A549 (cell line): ENCODE results near the gene KIF1A. TPM values are rescaled to one million over a fixed set of nuclear protein-coding genes. Genes with fewer than 3 reads are reported as not detected.

Source experiments
- ATAC-seq, 2 experiments: fragments of 200-7000 bp in 1 of 2; fragments of >200 bp in 1 of 2; cut with Nextera tagmentation in 1 of 2; cut with Tn5 transposase in 1 of 2; 3 replicates each; pipeline versions ENCODE4 v1.8.0 to v1.9.1; 2018 to 2020; ENCODE audit warnings: mild to moderate bottlenecking in 1 of 2, moderate library complexity in 1 of 2
- CTCF ChIA-PET: fragments of 300-600 bp; sonication (Branson Sonifier 250); formaldehyde crosslinking; extraction: SDS; loops from one replicate; lab custom pipeline; 2021; ENCODE audit warnings: antibody characterized with exemption, inconsistent platforms; lab: Yijun Ruan, JAX
- POLR2A ChIA-PET: fragments of 350-600 bp; formaldehyde crosslinking; extraction: SDS; loops from one replicate; lab custom pipeline; 2021; ENCODE audit warnings: antibody characterized with exemption, inconsistent platforms; lab: Yijun Ruan, JAX
- DNase-seq, 2 experiments: peaks; one replicate each; pipeline versions ENCODE4 v3.0.0 to v3.0.0-alpha.2; 2011 to 2016; ENCODE audit warnings: low read depth in 1 of 2, low spot score in 1 of 2
- FAIRE-seq: peaks from 2 replicates; lab custom pipeline; 2011; peaks lifted over from hg19 to GRCh38; lab: Jason Lieb, UNC
- H3K27ac ChIP-seq, 2 experiments: fragments of >200 bp; sonication (Bioruptor Twin); formaldehyde crosslinking; 3 replicates each; pipeline ENCODE4 v1.5.1; 2016 to 2017
- H3K4me1 ChIP-seq: fragments of >200 bp; sonication (Bioruptor Twin); formaldehyde crosslinking; 3 replicates; pipeline ENCODE4 v1.6.1; 2016
- H3K4me2 ChIP-seq: fragments of >200 bp; sonication (Bioruptor Twin); formaldehyde crosslinking; 3 replicates; pipeline ENCODE4 v1.6.1; 2016
- H3K4me3 ChIP-seq: fragments of >200 bp; sonication (Bioruptor Twin); formaldehyde crosslinking; 3 replicates; pipeline ENCODE4 v1.5.1; 2016
- H3K9me3 ChIP-seq: fragments of >200 bp; sonication (Bioruptor Twin); formaldehyde crosslinking; 3 replicates; pipeline ENCODE4 v1.6.1; 2016
- BHLHE40 ChIP-seq: IDR thresholded peaks from 2 replicates; pipeline ENCODE4 v1.6.1; 2012; ENCODE audit warnings: low read depth, low read length, inconsistent platforms
- CBX2 ChIP-seq: fragments of 200-600 bp; sonication (generic); IDR thresholded peaks from 2 replicates; pipeline ENCODE4 v1.6.1; 2016; ENCODE audit warnings: low read depth, mild to moderate bottlenecking, borderline replicate concordance
- CTCF ChIP-seq: fragments of >200 bp; sonication (Bioruptor Twin); formaldehyde crosslinking; IDR thresholded peaks from 3 replicates; pipeline ENCODE4 v1.5.1; 2016
- EHMT2 ChIP-seq: fragments of 200-600 bp; sonication (generic); IDR thresholded peaks from 2 replicates; pipeline ENCODE4 v1.6.1; 2016; ENCODE audit warnings: antibody characterized with exemption, low read depth, mild to moderate bottlenecking, moderate library complexity
- EP300 ChIP-seq, 2 experiments: fragments of >200 bp; sonication (Bioruptor Twin); formaldehyde crosslinking; IDR thresholded peaks; 2 replicates in 1 of 2; 3 replicates in 1 of 2; pipeline ENCODE4 v1.6.1; 2016 to 2017
- FOSL2 ChIP-seq, 2 experiments: fragments of 450-650 bp in 1 of 2; fragments of >200 bp in 1 of 2; sonication (Bioruptor Twin) in 1 of 2; formaldehyde crosslinking; IDR thresholded peaks; 2 replicates each; pipeline versions ENCODE4 v1.5.0 to v1.6.1; 2016 to 2020; ENCODE audit warnings: mild to moderate bottlenecking in 1 of 2, moderate library complexity in 1 of 2
- HES2 ChIP-seq: fragments of >200 bp; sonication (Bioruptor Twin); formaldehyde crosslinking; IDR thresholded peaks from 2 replicates; pipeline ENCODE4 v1.6.1; 2016
- HMGXB4 ChIP-seq: fragments of 250-450 bp; sonication (Bioruptor Pico); IDR thresholded peaks from 2 replicates; pipeline ENCODE4 v1.5.0; 2021; ENCODE audit warnings: mild to moderate bottlenecking, moderate library complexity, borderline replicate concordance
- HOXB5 ChIP-seq: fragments of 250-450 bp; sonication (Bioruptor Pico); IDR thresholded peaks from 2 replicates; pipeline ENCODE4 v1.5.0; 2020; ENCODE audit warnings: mild to moderate bottlenecking, moderate library complexity
- JUNB ChIP-seq: fragments of >200 bp; sonication (Bioruptor Twin); formaldehyde crosslinking; IDR thresholded peaks from 2 replicates; pipeline ENCODE4 v1.6.1; 2016
- MAX ChIP-seq: IDR thresholded peaks from 2 replicates; pipeline ENCODE4 v1.6.1; 2012
- MAZ ChIP-seq: fragments of 150-350 bp; IDR thresholded peaks from 2 replicates; pipeline ENCODE4 v1.6.1; 2014; ENCODE audit warnings: antibody characterized with exemption, low read depth, low read length, borderline replicate concordance
- MYC ChIP-seq: IDR thresholded peaks from 2 replicates; pipeline ENCODE4 v1.6.1; 2012; ENCODE audit warnings: mild to moderate bottlenecking, inconsistent platforms, low read length, improper control_type of control experiment, borderline replicate concordance
- NFE2L2 ChIP-seq: fragments of 150-350 bp; conservative IDR thresholded peaks from 2 replicates; pipeline ENCODE4 v1.6.1; 2014; ENCODE audit warnings: low read length
- PHF8 ChIP-seq: fragments of 200-600 bp; sonication (generic); IDR thresholded peaks from 2 replicates; pipeline ENCODE4 v1.6.1; 2016; ENCODE audit warnings: low read depth, mild to moderate bottlenecking, antibody characterized with exemption, moderate library complexity, borderline replicate concordance
- POLR2A ChIP-seq: IDR thresholded peaks from 2 replicates; pipeline ENCODE4 v1.6.1; 2012; ENCODE audit warnings: mild to moderate bottlenecking, low read length
- POLR2AphosphoS2 ChIP-seq: conservative IDR thresholded peaks from 2 replicates; pipeline ENCODE4 v1.6.1; 2012; ENCODE audit warnings: low read length, improper control_type of control experiment, inconsistent platforms
- RAD21 ChIP-seq, 2 experiments: fragments of >200 bp in 1 of 2; sonication (Bioruptor Twin) in 1 of 2; formaldehyde crosslinking in 1 of 2; IDR thresholded peaks in 1 of 2; conservative IDR thresholded peaks in 1 of 2; 2 replicates in 1 of 2; 3 replicates in 1 of 2; pipeline ENCODE4 v1.6.1; 2012 to 2018; ENCODE audit warnings: inconsistent platforms in 1 of 2
- RCOR1 ChIP-seq: fragments of 150-350 bp; IDR thresholded peaks from 2 replicates; pipeline ENCODE4 v1.6.1; 2014; ENCODE audit warnings: antibody characterized with exemption, low read length, low read depth
- RFX5 ChIP-seq: fragments of 450-650 bp; IDR thresholded peaks from 2 replicates; pipeline ENCODE4 v1.7.1; 2014; ENCODE audit warnings: antibody characterized with exemption, mild to moderate bottlenecking, moderate library complexity
- SREBF2 ChIP-seq: fragments of 450-650 bp; IDR thresholded peaks from 2 replicates; pipeline ENCODE4 v1.6.1; 2014; ENCODE audit warnings: mild to moderate bottlenecking, moderate library complexity
- TFCP2L1 ChIP-seq: fragments of 250-450 bp; sonication (Bioruptor Pico); IDR thresholded peaks from 2 replicates; pipeline ENCODE4 v1.5.0; 2021; ENCODE audit warnings: mild to moderate bottlenecking
- TP53 ChIP-seq: fragments of 250-450 bp; sonication (Bioruptor Pico); IDR thresholded peaks from 2 replicates; pipeline ENCODE4 v1.5.0; 2021; ENCODE audit warnings: mild to moderate bottlenecking, moderate library complexity
- USF2 ChIP-seq: fragments of 450-650 bp; IDR thresholded peaks from 2 replicates; pipeline ENCODE4 v1.6.1; 2014; ENCODE audit warnings: antibody characterized with exemption
- ZNF302 ChIP-seq: fragments of 250-450 bp; sonication (Bioruptor Pico); IDR thresholded peaks from 2 replicates; pipeline ENCODE4 v1.9.0; 2021; ENCODE audit warnings: inconsistent platforms, mild to moderate bottlenecking, moderate library complexity
- WGBS: methylation state at CpG from one replicate; pipeline ENCODE4 v1.1.6; 2017; ENCODE audit errors: missing lambda C conversion rate; 5-methylcytosine and 5-hydroxymethylcytosine counted together
- polyA plus RNA-seq, 4 experiments: library from polyadenylated mRNA; depleted of rRNA in 3 of 4; stranded (reverse); fragments of >200 nt; fragmentation: RNase III in 1 of 4; extraction: RNeasy Plus Mini Kit Qiagen cat#74134 plus additional on column Dnase treatment in 1 of 4; gene quantifications; 2 replicates in 3 of 4; 3 replicates in 1 of 4; pipeline ENCODE4 v1.2.3, GENCODE V29; 2011 to 2017

Gene KIF1A
- polyA plus RNA-seq, 2 of the 4 experiments (the other 2 are of a cell fraction): 0.28 to 0.50 TPM

GRCh38 chr2:240752209-240752608 lies 67.8 kb downstream of the KIF1A start:
- no peaks in the 10 kb centered on the region for H3K9me3 ChIP-seq
- no peak for FAIRE-seq
- WGBS: 66% methylated on average over 6 of the region's 10 CpGs
- POLR2A ChIA-PET: no interaction called here
- CTCF ChIA-PET: interaction anchor here (0.7 to 0.8 kb wide), 2 partner anchors 89 to 237 kb away, joined by 3 read pairs; no protein-coding TSS in a partner anchor
- no peak for ATAC-seq
- TF ChIP-seq HES2 (no peak), NFE2L2 (no peak), TFCP2L1 (CRISPR knock-in tag) (no peak), ZNF302 (no peak), EHMT2 (no peak), MAX (no peak), HOXB5 (no peak)
- no peak overlapping the region for H3K4me2 ChIP-seq
- H3K27ac ChIP-seq: no peak overlapping the region
- no peak for DNase-seq
- no peak overlapping the region for H3K4me3 ChIP-seq
- H3K4me1 ChIP-seq: no peaks in the 10 kb centered on the region

GRCh38 chr2:240750409-240750808 lies 69.6 kb downstream of the KIF1A start:
- WGBS: 84% methylated on average over 22 of the region's 22 CpGs
- POLR2A ChIA-PET: no interaction called here
- no peak overlapping the region for H3K27ac ChIP-seq
- no peaks in the 10 kb centered on the region for H3K4me1 ChIP-seq
- TF ChIP-seq POLR2AphosphoS2: no peak
- no peak for TF ChIP-seq HOXB5
- no peak for TF ChIP-seq MAZ
- TF ChIP-seq RAD21 (conservative IDR thresholded peaks at IDR 0.05 in 1 of 2, IDR thresholded peaks at IDR 0.05 in 1 of 2): no peak
- no peak for TF ChIP-seq RCOR1
- no peak for TF ChIP-seq BHLHE40
- no peak for TF ChIP-seq PHF8
- TF ChIP-seq SREBF2: no peak
- TF ChIP-seq USF2: no peak
- TF ChIP-seq FOSL2 (IDR thresholded peaks at IDR 0.05): no peak
- TF ChIP-seq FOSL2 (CRISPR knock-in tag; IDR thresholded peaks at IDR 0.05): no peak
- TF ChIP-seq POLR2A: no peak
- TF ChIP-seq CBX2: no peak
- no peak for TF ChIP-seq HES2
- no peak for TF ChIP-seq CTCF
- no peak for TF ChIP-seq EP300 (IDR thresholded peaks at IDR 0.05)
- no peak for TF ChIP-seq TP53 (CRISPR knock-in tag)
- TF ChIP-seq JUNB: no peak
- no peak for TF ChIP-seq MYC
- no peak for TF ChIP-seq RFX5
- no peak for TF ChIP-seq HMGXB4 (CRISPR knock-in tag)
- H3K4me2 ChIP-seq: no peak overlapping the region
- FAIRE-seq: no peak
- DNase-seq: no peak
- no peak overlapping the region for H3K4me3 ChIP-seq
- CTCF ChIA-PET: interaction anchor here (1.3 kb wide), 1 partner anchor 101 kb away, joined by 4 read pairs; no protein-coding TSS in a partner anchor
- ATAC-seq: no peak; a peak in 1 of 6 replicates
- no peaks in the 10 kb centered on the region for H3K9me3 ChIP-seq
